ENCODE measurements around the gene GORAB. TPM values are rescaled to one million over a fixed set of nuclear protein-coding genes. Genes with fewer than 3 reads are reported as not detected.

Gene GORAB
- total and polyA plus RNA-seq, 9 of the 15 experiments (the other 6 are each of a cell fraction or from before 2014, with no cell fraction given), result 4.4 to 12.9 (median 8.9) TPM

DNA sequence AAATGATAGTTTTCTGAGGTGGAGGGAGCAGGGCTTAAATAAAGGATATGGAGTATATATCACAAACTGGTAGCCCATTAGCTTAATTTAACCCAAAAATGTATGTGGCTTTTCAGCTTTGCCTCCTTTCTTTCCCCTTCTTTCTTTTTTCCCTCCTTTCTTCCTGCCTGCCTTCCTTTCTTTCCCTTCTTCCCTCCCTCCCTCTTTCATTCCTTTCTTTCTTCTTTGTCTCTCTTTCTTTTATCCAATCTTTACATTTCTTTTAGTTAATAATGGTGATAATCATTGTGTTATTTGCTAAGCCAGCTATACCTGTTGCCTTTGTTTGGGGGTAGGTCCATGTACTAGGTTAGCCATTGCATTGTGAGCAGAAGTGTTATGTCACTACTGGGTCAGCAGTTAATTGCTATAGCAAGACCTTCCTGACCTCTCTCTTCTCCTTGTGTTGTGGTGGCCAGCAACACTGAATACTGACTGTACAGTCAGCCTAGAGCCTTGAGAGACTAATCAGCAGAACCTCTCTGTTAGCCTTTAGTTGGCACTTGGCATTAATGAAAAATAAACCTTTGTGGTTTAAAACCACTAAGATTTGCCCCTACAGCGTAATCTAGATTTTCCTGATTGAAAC is 5.1 kb downstream of the GORAB start:
- DNase-seq (ENCODE audit: extremely low read depth in 1 of 4, low spot score in 3 of 4) (no peak), FAIRE-seq (no peak), ATAC-seq (no peak)
- Histone ChIP-seq H3K4me1 (replicated peaks in 1 of 2; ENCODE audit: control insufficient read depth in 2 of 2, insufficient read depth in 2 of 2, low read length in 2 of 2) (peaks cover 0 to 9% of the 10 kb centered on the region in 2 experiments; a peak in 1 of 5 replicates), H2AFZ (ENCODE audit: low read depth, low read length) (no peak overlapping the region), H3K36me3 (ENCODE audit: control insufficient read depth, insufficient read depth, low read length) (peaks cover 33% of the 10 kb centered on the region; the same call in 1 of the 3 replicates), H4K20me1 (replicated peaks; ENCODE audit: control insufficient read depth, insufficient read depth, low read length) (no peaks in the 10 kb centered on the region), H3K9me3 (replicated peaks; ENCODE audit: control insufficient read depth, insufficient read depth, low read depth, low read length) (no peaks in the 10 kb centered on the region), H3K4me3 (no peak overlapping the region), H3K9me1 (ENCODE audit: control insufficient read depth, insufficient read depth, low read length) (no peaks in the 10 kb centered on the region), H3K9ac (ENCODE audit: insufficient read depth in 1 of 2, low read depth in 2 of 2, low read length in 2 of 2) (no peak overlapping the region), H3K79me2 (ENCODE audit: control insufficient read depth, insufficient read depth, low read length) (peaks cover 26% of the 10 kb centered on the region), H3K27me3 (ENCODE audit: control insufficient read depth in 2 of 2, insufficient read depth in 2 of 2, low read length in 2 of 2) (no peaks in the 10 kb centered on the region), H3K27ac (ENCODE audit: extremely low read depth, low read depth, low read length) (no peak overlapping the region), H3K4me2 (ENCODE audit: insufficient read depth, low read length) (no peak overlapping the region)
- WGBS (ENCODE audit: insufficient coverage, low coverage, missing lambda C conversion rate), result 95% methylated on average over 1 of the region's 1 CpG
- ChIA-PET CTCF (ENCODE audit: low intra/inter-chr PET ratio) (no interaction called here), POLR2A (no interaction called here)
- in situ Hi-C loops (cut with MboI) (loop anchor here (25.0 kb wide), 1 partner anchor 1075 kb away; the partner anchor contains the start of gene MYOCOS), intact Hi-C loops (cut with micrococcal nuclease) (loop anchor here (10.0 kb wide), 1 partner anchor 858 kb away; no protein-coding TSS in a partner anchor)
- no TSS peak for BruUV-seq (replicated peaks)
- TF ChIP-seq ZNF780A (CRISPR knock-in tag; IDR thresholded peaks at IDR 0.05) (no peak), FUS (optimal IDR thresholded peaks at IDR 0.05; ENCODE audit: low read depth, low read length) (no peak), ZC3H4 (CRISPR knock-in tag; IDR thresholded peaks at IDR 0.05; ENCODE audit: borderline replicate concordance) (no peak), POLR3G (IDR thresholded peaks at IDR 0.05; ENCODE audit: extremely low read depth, insufficient read length, insufficient replicate concordance) (no peak), XRCC3 (IDR thresholded peaks at IDR 0.05) (no peak), PHB (CRISPR knock-in tag; IDR thresholded peaks at IDR 0.05) (no peak), MYBL2 (IDR thresholded peaks at IDR 0.05; ENCODE audit: low read depth) (no peak), MYBL2 (CRISPR knock-in tag; IDR thresholded peaks at IDR 0.05; ENCODE audit: borderline replicate concordance) (no peak), POLR2AphosphoS5 (IDR thresholded peaks at IDR 0.05; ENCODE audit: control insufficient read depth, insufficient read depth, low read depth, low read length) (no peak), MXI1 (IDR thresholded peaks at IDR 0.05; ENCODE audit: low read depth, low read length) (no peak), ZSCAN32 (CRISPR knock-in tag; IDR thresholded peaks at IDR 0.05) (no peak)
- TF ChIP-seq, protein P1, sequence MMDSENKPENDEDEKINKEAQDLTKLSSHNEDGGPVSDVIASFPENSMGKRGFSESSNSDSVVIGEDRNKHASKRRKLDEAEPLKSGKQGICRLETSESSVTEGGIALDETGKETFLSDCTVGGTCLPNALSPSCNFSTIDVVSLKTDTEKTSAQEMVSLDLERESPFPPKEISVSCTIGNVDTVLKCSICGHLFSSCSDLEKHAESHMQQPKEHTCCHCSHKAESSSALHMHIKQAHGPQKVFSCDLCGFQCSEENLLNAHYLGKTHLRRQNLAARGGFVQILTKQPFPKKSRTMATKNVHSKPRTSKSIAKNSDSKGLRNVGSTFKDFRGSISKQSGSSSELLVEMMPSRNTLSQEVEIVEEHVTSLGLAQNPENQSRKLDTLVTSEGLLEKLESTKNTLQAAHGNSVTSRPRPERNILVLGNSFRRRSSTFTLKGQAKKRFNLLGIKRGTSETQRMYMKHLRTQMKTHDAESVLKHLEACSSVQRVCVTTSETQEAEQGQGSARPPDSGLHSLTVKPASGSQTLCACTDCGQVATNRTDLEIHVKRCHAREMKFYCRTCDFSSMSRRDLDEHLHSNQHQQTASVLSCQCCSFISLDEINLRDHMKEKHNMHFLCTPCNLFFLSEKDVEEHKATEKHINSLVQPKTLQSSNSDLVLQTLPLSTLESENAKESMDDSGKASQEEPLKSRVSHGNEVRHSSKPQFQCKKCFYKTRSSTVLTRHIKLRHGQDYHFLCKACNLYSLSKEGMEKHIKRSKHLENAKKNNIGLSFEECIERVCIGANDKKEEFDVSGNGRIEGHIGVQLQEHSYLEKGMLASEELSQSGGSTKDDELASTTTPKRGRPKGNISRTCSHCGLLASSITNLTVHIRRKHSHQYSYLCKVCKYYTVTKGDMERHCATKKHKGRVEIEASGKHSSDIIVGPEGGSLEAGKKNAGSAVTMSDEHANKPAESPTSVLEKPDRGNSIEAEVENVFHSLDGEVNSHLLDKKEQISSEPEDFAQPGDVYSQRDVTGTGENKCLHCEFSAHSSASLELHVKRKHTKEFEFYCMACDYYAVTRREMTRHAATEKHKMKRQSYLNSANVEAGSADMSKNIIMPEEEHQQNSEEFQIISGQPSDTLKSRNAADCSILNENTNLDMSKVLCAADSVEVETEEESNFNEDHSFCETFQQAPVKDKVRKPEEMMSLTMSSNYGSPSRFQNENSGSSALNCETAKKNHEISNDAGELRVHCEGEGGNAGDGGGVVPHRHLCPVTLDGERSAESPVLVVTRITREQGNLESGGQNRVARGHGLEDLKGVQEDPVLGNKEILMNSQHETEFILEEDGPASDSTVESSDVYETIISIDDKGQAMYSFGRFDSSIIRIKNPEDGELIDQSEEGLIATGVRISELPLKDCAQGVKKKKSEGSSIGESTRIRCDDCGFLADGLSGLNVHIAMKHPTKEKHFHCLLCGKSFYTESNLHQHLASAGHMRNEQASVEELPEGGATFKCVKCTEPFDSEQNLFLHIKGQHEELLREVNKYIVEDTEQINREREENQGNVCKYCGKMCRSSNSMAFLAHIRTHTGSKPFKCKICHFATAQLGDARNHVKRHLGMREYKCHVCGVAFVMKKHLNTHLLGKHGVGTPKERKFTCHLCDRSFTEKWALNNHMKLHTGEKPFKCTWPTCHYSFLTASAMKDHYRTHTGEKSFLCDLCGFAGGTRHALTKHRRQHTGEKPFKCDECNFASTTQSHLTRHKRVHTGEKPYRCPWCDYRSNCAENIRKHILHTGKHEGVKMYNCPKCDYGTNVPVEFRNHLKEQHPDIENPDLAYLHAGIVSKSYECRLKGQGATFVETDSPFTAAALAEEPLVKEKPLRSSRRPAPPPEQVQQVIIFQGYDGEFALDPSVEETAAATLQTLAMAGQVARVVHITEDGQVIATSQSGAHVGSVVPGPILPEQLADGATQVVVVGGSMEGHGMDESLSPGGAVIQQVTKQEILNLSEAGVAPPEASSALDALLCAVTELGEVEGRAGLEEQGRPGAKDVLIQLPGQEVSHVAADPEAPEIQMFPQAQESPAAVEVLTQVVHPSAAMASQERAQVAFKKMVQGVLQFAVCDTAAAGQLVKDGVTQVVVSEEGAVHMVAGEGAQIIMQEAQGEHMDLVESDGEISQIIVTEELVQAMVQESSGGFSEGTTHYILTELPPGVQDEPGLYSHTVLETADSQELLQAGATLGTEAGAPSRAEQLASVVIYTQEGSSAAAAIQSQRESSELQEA (IDR thresholded peaks at IDR 0.05; ENCODE audit: low read depth), result no peak

Data from K562 (cell line).